Keratinocyte (primary cell): ENCODE results near the gene C16orf96. TPM values are rescaled to one million over a fixed set of nuclear protein-coding genes. Genes with fewer than 3 reads are reported as not detected.

ENCODE experiments used
- DNase-seq: peaks from one replicate; pipeline ENCODE4 v3.0.0-alpha.2; 2011; ENCODE audit warnings: low read depth, missing footprints, low spot score
- FAIRE-seq: peaks from 2 replicates; lab custom pipeline; 2011; peaks lifted over from hg19 to GRCh38; lab: Jason Lieb, UNC
- H2AFZ ChIP-seq: 2 replicates; pipeline ENCODE4 v1.6.0; 2012; ENCODE audit warnings: low read length, control low read depth, inconsistent platforms; ENCODE audit not compliant: control insufficient read depth
- H3K27ac ChIP-seq: 2 replicates; pipeline ENCODE4 v1.5.1; 2011; ENCODE audit warnings: low read length; ENCODE audit not compliant: control insufficient read depth, insufficient read depth
- H3K27me3 ChIP-seq: 3 replicates; pipeline ENCODE4 v1.6.0; 2011; ENCODE audit warnings: low read length; ENCODE audit not compliant: control insufficient read depth, insufficient read depth; ENCODE audit errors: extremely low read depth
- H3K36me3 ChIP-seq, 2 experiments: 2 replicates in 1 of 2; 3 replicates in 1 of 2; pipeline ENCODE4 v1.5.1; 2011; ENCODE audit warnings: low read length in 2 of 2, mild to moderate bottlenecking in 1 of 2; ENCODE audit not compliant: control insufficient read depth in 2 of 2, insufficient read depth in 2 of 2; ENCODE audit errors: extremely low read depth in 1 of 2
- H3K4me1 ChIP-seq: 3 replicates; pipeline ENCODE4 v1.5.1; 2011; ENCODE audit warnings: low read length; ENCODE audit not compliant: control insufficient read depth, insufficient read depth; ENCODE audit errors: extremely low read depth
- H3K4me2 ChIP-seq: 3 replicates; pipeline ENCODE4 v1.6.0; 2011; ENCODE audit warnings: low read depth, low read length; ENCODE audit not compliant: control insufficient read depth, insufficient read depth; ENCODE audit errors: extremely low read depth
- H3K4me3 ChIP-seq, 3 experiments: fragments of 200-600 bp in 1 of 3; sonication (generic) in 1 of 3; 2 replicates in 2 of 3; 3 replicates in 1 of 3; pipeline ENCODE4 v1.5.1; 2011 to 2016; ENCODE audit warnings: low read length in 3 of 3, mild to moderate bottlenecking in 3 of 3, control low read depth in 2 of 3, inconsistent platforms in 1 of 3, low read depth in 1 of 3, mixed read lengths in 1 of 3, mixed run types in 1 of 3, moderate library complexity in 1 of 3; ENCODE audit not compliant: control insufficient read depth in 2 of 3, insufficient read depth in 2 of 3; ENCODE audit errors: extremely low read depth in 1 of 3
- H3K79me2 ChIP-seq: 2 replicates; pipeline ENCODE4 v1.6.0; 2012; ENCODE audit warnings: low read length; ENCODE audit not compliant: control insufficient read depth, insufficient read depth
- H3K9ac ChIP-seq: 3 replicates; pipeline ENCODE4 v1.6.0; 2011; ENCODE audit warnings: low read length; ENCODE audit not compliant: control insufficient read depth, insufficient read depth; ENCODE audit errors: extremely low read depth
- H3K9me1 ChIP-seq: 3 replicates; pipeline ENCODE4 v1.6.0; 2011; ENCODE audit warnings: low read length; ENCODE audit not compliant: control insufficient read depth, insufficient read depth; ENCODE audit errors: extremely low read depth
- H3K9me3 ChIP-seq: 2 replicates; pipeline ENCODE4 v1.5.1; 2012; ENCODE audit warnings: low read depth, low read length; ENCODE audit not compliant: control insufficient read depth
- H4K20me1 ChIP-seq: 3 replicates; pipeline ENCODE4 v1.6.0; 2011; ENCODE audit warnings: low read length; ENCODE audit not compliant: control insufficient read depth, insufficient read depth; ENCODE audit errors: extremely low read depth
- EZH2 ChIP-seq: IDR thresholded peaks from one replicate; pipeline ENCODE4 v1.6.1; 2012; ENCODE audit warnings: inconsistent platforms, mild to moderate bottlenecking, low read length, moderate library complexity
- dilution Hi-C: fragments of 300-500 bp; cut with MboI; formaldehyde crosslinking; loops from one replicate; pipeline ENCODE4 v1.7.0; 2020; ENCODE audit warnings: low sequenced_read_pairs; ENCODE audit not compliant: extremely low pct_ligation_motif_present
- polyA plus RNA-seq, 5 experiments: library from polyadenylated mRNA; depleted of rRNA in 3 of 5; stranded (reverse) in 3 of 5; stranded (forward) in 1 of 5; unstranded in 1 of 5; fragments of >200 nt; gene quantifications; 1 replicate in 1 of 5; 2 replicates in 3 of 5; 3 replicates in 1 of 5; pipeline versions ENCODE4 v1.2.1 to v1.2.3, GENCODE V29; 2011 to 2012; ENCODE audit warnings: missing spikeins in 2 of 5, low read depth in 1 of 5, low replicate concordance in 1 of 5
- TF ChIP-seq, protein P1 (sequence below), 3 experiments: IDR thresholded peaks in 1 of 3; conservative IDR thresholded peaks in 1 of 3; optimal IDR thresholded peaks in 1 of 3; 2 replicates in 2 of 3; 3 replicates in 1 of 3; pipeline versions ENCODE3 to v1.5.1; 2011; ENCODE audit warnings: low read length in 3 of 3, mild to moderate bottlenecking in 3 of 3, moderate library complexity in 2 of 3, control low read depth in 1 of 3, inconsistent platforms in 1 of 3; ENCODE audit not compliant: insufficient read depth in 2 of 3; ENCODE audit errors: extremely low read depth in 1 of 3

C16orf96 gene
- polyA plus RNA-seq, 1 donor (not counting 4 experiments of a cell fraction or from before 2014, with no cell fraction given): not detected

DNA sequence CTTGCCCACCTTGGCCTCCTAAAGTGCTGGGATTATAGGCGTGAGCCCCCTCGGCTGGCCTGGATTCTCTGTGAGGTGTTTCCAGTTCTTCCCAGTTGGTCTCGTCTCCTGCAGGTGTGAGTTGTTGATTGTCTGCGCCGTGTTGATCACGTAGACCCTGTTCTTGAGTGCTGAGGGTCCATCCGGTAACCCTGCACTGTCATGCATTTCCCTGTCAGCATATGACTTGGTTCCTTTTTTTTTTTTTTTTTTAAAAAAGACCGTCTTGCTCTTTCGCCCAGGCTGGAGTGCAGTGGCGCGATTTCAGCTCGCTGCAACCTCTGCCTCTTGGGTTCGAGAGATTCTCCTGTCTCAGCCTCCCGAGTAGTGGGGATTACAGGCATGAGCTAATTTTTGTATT is 85.8 kb downstream of the C16orf96 start:
- no peaks in the 10 kb centered on the region for H3K9me3 ChIP-seq
- H3K4me2 ChIP-seq: no peak overlapping the region
- no peak for FAIRE-seq
- no peaks in the 10 kb centered on the region for H3K27me3 ChIP-seq
- dilution Hi-C loops: no loop called here
- no peak overlapping the region for H3K9ac ChIP-seq
- H3K9me1 ChIP-seq: no peaks in the 10 kb centered on the region
- DNase-seq: no peak
- no peak overlapping the region for H3K4me3 ChIP-seq
- no peak overlapping the region for H2AFZ ChIP-seq
- H3K79me2 ChIP-seq: peaks cover 77% of the 10 kb centered on the region
- TF ChIP-seq, protein P1, sequence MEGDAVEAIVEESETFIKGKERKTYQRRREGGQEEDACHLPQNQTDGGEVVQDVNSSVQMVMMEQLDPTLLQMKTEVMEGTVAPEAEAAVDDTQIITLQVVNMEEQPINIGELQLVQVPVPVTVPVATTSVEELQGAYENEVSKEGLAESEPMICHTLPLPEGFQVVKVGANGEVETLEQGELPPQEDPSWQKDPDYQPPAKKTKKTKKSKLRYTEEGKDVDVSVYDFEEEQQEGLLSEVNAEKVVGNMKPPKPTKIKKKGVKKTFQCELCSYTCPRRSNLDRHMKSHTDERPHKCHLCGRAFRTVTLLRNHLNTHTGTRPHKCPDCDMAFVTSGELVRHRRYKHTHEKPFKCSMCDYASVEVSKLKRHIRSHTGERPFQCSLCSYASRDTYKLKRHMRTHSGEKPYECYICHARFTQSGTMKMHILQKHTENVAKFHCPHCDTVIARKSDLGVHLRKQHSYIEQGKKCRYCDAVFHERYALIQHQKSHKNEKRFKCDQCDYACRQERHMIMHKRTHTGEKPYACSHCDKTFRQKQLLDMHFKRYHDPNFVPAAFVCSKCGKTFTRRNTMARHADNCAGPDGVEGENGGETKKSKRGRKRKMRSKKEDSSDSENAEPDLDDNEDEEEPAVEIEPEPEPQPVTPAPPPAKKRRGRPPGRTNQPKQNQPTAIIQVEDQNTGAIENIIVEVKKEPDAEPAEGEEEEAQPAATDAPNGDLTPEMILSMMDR (optimal IDR thresholded peaks at IDR 0.05 in 1 of 3, IDR thresholded peaks at IDR 0.05 in 1 of 3, conservative IDR thresholded peaks at IDR 0.05 in 1 of 3; ENCODE audit: extremely low read depth in 1 of 3, insufficient read depth in 2 of 3, low read length in 3 of 3): no peak
- no peak for TF ChIP-seq EZH2
- peaks cover 24% of the 10 kb centered on the region for H4K20me1 ChIP-seq
- no peaks in the 10 kb centered on the region for H3K4me1 ChIP-seq
- peaks cover 7 to 18% of the 10 kb centered on the region in 2 experiments for H3K36me3 ChIP-seq
- no peak overlapping the region for H3K27ac ChIP-seq

DNA sequence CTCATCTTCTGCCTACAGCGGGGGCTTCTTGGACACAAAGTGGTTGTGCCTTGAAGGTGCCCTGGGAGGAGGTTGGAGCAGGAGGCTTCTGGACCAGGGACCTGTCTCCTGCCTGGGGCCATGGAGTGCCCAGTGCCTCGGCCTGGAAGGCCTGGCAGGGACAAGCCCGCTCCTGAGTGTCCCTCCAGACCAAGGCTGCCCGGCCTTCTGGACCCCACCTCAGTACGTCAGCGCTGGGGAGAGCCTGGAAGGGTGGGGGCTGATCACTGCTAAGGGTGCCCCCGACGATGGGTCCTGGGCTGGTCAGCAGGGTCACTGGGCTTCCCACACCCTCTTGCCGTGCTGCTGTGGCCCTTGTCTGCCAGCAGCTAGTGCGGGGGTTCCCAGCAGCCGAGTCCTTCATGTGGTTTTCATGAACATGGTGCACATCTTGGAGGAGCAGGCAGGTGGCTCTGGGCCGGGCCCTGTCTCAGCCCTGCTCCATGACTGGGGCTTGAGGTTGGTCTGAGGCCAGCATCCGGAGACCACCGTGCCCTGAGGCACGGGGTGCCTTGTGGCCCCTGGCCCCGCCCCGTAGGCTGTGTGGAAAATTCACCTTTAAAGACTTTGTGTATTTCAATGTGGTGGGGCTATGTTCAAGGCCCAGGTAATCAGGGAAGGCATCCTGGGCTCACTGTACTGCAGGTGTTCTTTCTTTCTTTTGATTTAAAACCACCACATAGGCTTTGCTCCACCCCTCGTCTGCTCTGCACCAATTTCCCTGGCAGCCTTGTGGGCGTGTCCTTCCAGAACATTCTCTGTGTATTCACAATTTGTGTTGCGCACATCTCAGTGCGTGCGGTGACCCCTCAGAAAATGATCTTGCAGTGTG is 90.9 kb downstream of the C16orf96 start:
- Histone ChIP-seq H3K9ac (no peak overlapping the region), H3K27me3 (no peaks in the 10 kb centered on the region), H3K36me3 (peaks cover 0 to 22% of the 10 kb centered on the region in 2 experiments), H3K27ac (no peak overlapping the region), H3K9me1 (no peaks in the 10 kb centered on the region), H3K79me2 (peaks cover 46% of the 10 kb centered on the region), H2AFZ (no peak overlapping the region), H3K4me1 (no peaks in the 10 kb centered on the region), H3K4me3 (no peak overlapping the region), H3K9me3 (no peaks in the 10 kb centered on the region), H4K20me1 (no peaks in the 10 kb centered on the region), H3K4me2 (no peak overlapping the region)
- TF ChIP-seq, protein P1 (optimal IDR thresholded peaks at IDR 0.05 in 1 of 3, IDR thresholded peaks at IDR 0.05 in 1 of 3, conservative IDR thresholded peaks at IDR 0.05 in 1 of 3; ENCODE audit: extremely low read depth in 1 of 3, insufficient read depth in 2 of 3, low read length in 3 of 3): no peak
- no peak for TF ChIP-seq EZH2
- DNase-seq (no peak), FAIRE-seq (no peak)
- dilution Hi-C loops: no loop called here
